HepG2 (cell line): ENCODE measurements around the gene THOC1. TPM values are rescaled to one million over a fixed set of nuclear protein-coding genes. Genes with fewer than 3 reads are reported as not detected.

Experiments
- FLYWCH1 ChIP-seq: sonication (generic); formaldehyde crosslinking; IDR thresholded peaks from 2 replicates; pipeline ENCODE4 v1.8.1; 2023; ENCODE audit warnings: mild to moderate bottlenecking, missing genetic modification reagents
- FOXK2 ChIP-seq: fragments of 450-650 bp; IDR thresholded peaks from 2 replicates; pipeline ENCODE4 v1.6.1; 2016
- GABPB1 ChIP-seq: IDR thresholded peaks from 2 replicates; pipeline ENCODE4 v1.6.1; 2016; ENCODE audit warnings: mild to moderate bottlenecking, missing genetic modification reagents, moderate library complexity, missing compliant biosample characterization
- GATA4 ChIP-seq: sonication (generic); IDR thresholded peaks from 2 replicates; pipeline ENCODE4 v1.6.1; 2016; ENCODE audit warnings: antibody characterized with exemption, low read depth, borderline replicate concordance
- HNRNPK ChIP-seq: fragments of 200-400 bp; formaldehyde crosslinking; IDR thresholded peaks from 2 replicates; pipeline ENCODE4 v1.6.1; 2018; ENCODE audit warnings: low read length, low read depth, moderate library complexity, mild to moderate bottlenecking; ENCODE audit not compliant: poor library complexity, severe bottlenecking
- HOXA9 ChIP-seq: sonication (generic); formaldehyde crosslinking; IDR thresholded peaks from 2 replicates; pipeline ENCODE4 v1.8.1; 2022; ENCODE audit warnings: missing genetic modification reagents, mild to moderate bottlenecking, moderate library complexity, borderline replicate concordance
- KDM5A ChIP-seq: fragments of 200-600 bp; sonication (generic); IDR thresholded peaks from 2 replicates; pipeline ENCODE4 v1.7.0; 2018; ENCODE audit warnings: antibody characterized with exemption, mild to moderate bottlenecking, low read length, borderline replicate concordance
- KDM6A ChIP-seq: IDR thresholded peaks from 2 replicates; pipeline ENCODE4 v1.6.1; 2016; ENCODE audit warnings: low read depth
- KLF9 ChIP-seq: IDR thresholded peaks from 2 replicates; pipeline ENCODE4 v1.6.1; 2016; ENCODE audit warnings: low read depth
- MIER3 ChIP-seq: IDR thresholded peaks from 2 replicates; pipeline ENCODE4 v1.6.1; 2016; ENCODE audit warnings: missing compliant biosample characterization, borderline replicate concordance
- MNT ChIP-seq: fragments of 450-650 bp; IDR thresholded peaks from 2 replicates; pipeline ENCODE4 v1.6.1; 2016
- MZF1 ChIP-seq: sonication (generic); formaldehyde crosslinking; IDR thresholded peaks from 2 replicates; pipeline ENCODE4 v1.8.1; 2023; ENCODE audit warnings: mild to moderate bottlenecking, missing genetic modification reagents, borderline replicate concordance
- PAX8 ChIP-seq: sonication (generic); formaldehyde crosslinking; IDR thresholded peaks from 2 replicates; pipeline ENCODE4 v1.8.0; 2022; ENCODE audit warnings: mild to moderate bottlenecking, missing genetic modification reagents, borderline replicate concordance
- POGZ ChIP-seq: sonication (generic); formaldehyde crosslinking; IDR thresholded peaks from 2 replicates; pipeline ENCODE4 v1.4.0; 2020; ENCODE audit warnings: mild to moderate bottlenecking, missing genetic modification reagents
- POLR2AphosphoS5 ChIP-seq: IDR thresholded peaks from 2 replicates; pipeline ENCODE4 v1.6.1; 2012; ENCODE audit warnings: low read depth, low read length
- RBAK ChIP-seq: sonication (generic); formaldehyde crosslinking; IDR thresholded peaks from 2 replicates; pipeline ENCODE4 v1.5.1; 2020; ENCODE audit warnings: mild to moderate bottlenecking, missing genetic modification reagents
- RBM22 ChIP-seq: fragments of 200-400 bp; formaldehyde crosslinking; optimal IDR thresholded peaks from 2 replicates; pipeline ENCODE3; 2017; ENCODE audit warnings: mild to moderate bottlenecking, low read length, moderate library complexity
- SPEN ChIP-seq: sonication (generic); formaldehyde crosslinking; IDR thresholded peaks from 2 replicates; pipeline ENCODE4 v1.5.1; 2020; ENCODE audit warnings: low read depth, mild to moderate bottlenecking, missing genetic modification reagents
- TBP ChIP-seq: sonication (generic); formaldehyde crosslinking; IDR thresholded peaks from 2 replicates; pipeline ENCODE4 v1.5.0; 2020; ENCODE audit warnings: missing genetic modification reagents
- TRIM22 ChIP-seq: fragments of 450-650 bp; IDR thresholded peaks from 2 replicates; pipeline ENCODE4 v1.6.1; 2017
- ZIK1 ChIP-seq: sonication (generic); formaldehyde crosslinking; IDR thresholded peaks from 2 replicates; pipeline ENCODE4 v1.5.0; 2020; ENCODE audit warnings: mild to moderate bottlenecking, low read depth, missing genetic modification reagents, borderline replicate concordance
- ZKSCAN8 ChIP-seq: IDR thresholded peaks from 2 replicates; pipeline ENCODE4 v1.6.1; 2016; ENCODE audit warnings: borderline replicate concordance, missing genetic modification reagents, missing compliant biosample characterization
- ZNF138 ChIP-seq: sonication (generic); formaldehyde crosslinking; IDR thresholded peaks from 2 replicates; pipeline ENCODE4 v1.5.0; 2020; ENCODE audit warnings: mild to moderate bottlenecking, low read depth, missing genetic modification reagents
- ZNF510 ChIP-seq: sonication (generic); formaldehyde crosslinking; IDR thresholded peaks from 2 replicates; pipeline ENCODE4 v1.4.0; 2020; ENCODE audit warnings: low read depth, mild to moderate bottlenecking, missing genetic modification reagents
- ZNF607 ChIP-seq: sonication (generic); formaldehyde crosslinking; IDR thresholded peaks from 2 replicates; pipeline ENCODE4 v1.5.1; 2020; ENCODE audit warnings: missing genetic modification reagents, mild to moderate bottlenecking, borderline replicate concordance
- ZNF792 ChIP-seq: IDR thresholded peaks from 2 replicates; pipeline ENCODE4 v1.6.1; 2016
- ZSCAN31 ChIP-seq: sonication (generic); formaldehyde crosslinking; IDR thresholded peaks from 2 replicates; pipeline ENCODE4 v1.5.0; 2020; ENCODE audit warnings: low read depth, mild to moderate bottlenecking, missing genetic modification reagents
- polyA plus RNA-seq, 8 experiments: library from polyadenylated mRNA; depleted of rRNA in 3 of 8; stranded (reverse) in 7 of 8; unstranded in 1 of 8; fragments of >200 nt; fragmentation: Illumina TruSeq in 4 of 8; extraction: Trizol in 4 of 8; gene quantifications; 2 replicates each; pipeline versions ENCODE4 v1.2.1 to v1.2.3, GENCODE V29; 2011 to 2016; ENCODE audit warnings: low read depth in 4 of 8, missing spikeins in 1 of 8, mixed read lengths in 1 of 8; ENCODE audit not compliant: insufficient read depth in 1 of 8
- total RNA-seq, 5 experiments: library from RNA; depleted of rRNA; stranded (reverse); fragments of >200 nt; fragmentation: Illumina TruSeq; extraction: Trizol; gene quantifications; 2 replicates each; pipeline ENCODE4 v1.2.3, GENCODE V29; 2016; ENCODE audit warnings: low read depth in 1 of 5

THOC1 gene
- total and polyA plus RNA-seq, 2 of the 13 experiments (the other 11 are each of a cell fraction or from before 2014, with no cell fraction given): 40.6 to 56.7 TPM

DNA sequence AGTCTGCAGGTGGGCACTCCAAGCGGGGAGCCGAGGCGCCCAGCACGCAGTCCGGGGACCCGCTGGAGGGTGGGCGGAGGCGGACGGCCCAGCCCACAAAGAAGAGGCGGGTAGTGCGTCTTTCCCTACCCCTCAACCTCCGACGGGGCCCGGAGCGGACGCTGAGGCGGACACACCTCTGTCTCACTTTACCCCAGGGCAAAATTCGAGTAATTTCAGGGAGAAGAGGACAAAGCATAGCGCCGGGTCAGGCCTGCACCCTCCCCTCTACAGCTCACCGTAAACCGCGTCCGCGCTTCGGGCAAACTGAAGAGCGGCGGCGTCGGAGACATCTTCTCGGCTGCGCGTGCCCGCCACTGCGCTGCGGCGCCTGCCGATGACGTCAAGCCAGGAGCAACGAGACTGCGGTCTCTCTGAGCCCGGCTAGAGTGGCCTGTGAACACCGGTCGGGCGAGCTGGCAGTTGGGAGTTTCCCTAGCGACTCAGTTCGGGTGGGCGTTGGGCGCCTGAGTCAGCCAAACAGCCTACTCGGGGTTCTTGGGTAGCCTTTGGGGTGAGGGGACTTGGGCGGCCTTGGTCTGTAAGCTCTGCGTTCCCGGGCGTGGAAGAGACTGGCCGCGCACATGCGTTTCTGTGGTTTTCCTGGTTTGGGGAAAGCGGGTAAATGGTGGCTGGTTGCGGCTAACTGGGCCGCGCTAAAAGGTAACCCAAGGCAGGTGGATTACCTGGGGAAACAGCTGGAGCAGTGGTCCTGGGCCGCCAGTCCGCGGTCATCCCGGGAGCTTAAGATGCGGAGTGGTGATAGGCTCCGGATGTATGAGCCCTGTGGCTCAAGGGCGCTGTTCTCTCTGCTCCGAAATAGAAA, at the start of gene THOC1 (continued):
- TF ChIP-seq ZNF607 (CRISPR knock-in tag) (peak; percentile 76), MIER3 (CRISPR knock-in tag) (peak; percentile 96), GATA4 (peak; percentile 39; the same call in 1 of the 2 replicates), HOXA9 (CRISPR knock-in tag) (no peak), KLF9 (CRISPR knock-in tag) (no peak), TBP (0 out of 2 replicates have a peak, but pooled peaks have one; percentile 22), ZIK1 (peak; percentile 90; the same call in 1 of the 2 replicates), KDM5A (peak; percentile 97), ZNF138 (peak; percentile 99), SPEN (CRISPR knock-in tag) (peak; percentile 93), TRIM22 (no peak), KDM6A (CRISPR knock-in tag) (no peak), ZKSCAN8 (no peak), FOXK2 (no peak), FLYWCH1 (CRISPR knock-in tag) (no peak), GABPB1 (peak; percentile 90), PAX8 (peak; percentile 79; the same call in 1 of the 2 replicates), HNRNPK (peak; percentile 22), RBAK (CRISPR knock-in tag) (0 out of 2 replicates have a peak, but pooled peaks have one; percentile 18), POGZ (CRISPR knock-in tag) (peak; percentile 96), MNT (peak; percentile 33; the same call in 1 of the 2 replicates), RBM22 (no peak), ZNF510 (CRISPR knock-in tag) (peak; percentile 81; the same call in 1 of the 2 replicates), POLR2AphosphoS5 (peak; percentile 95), MZF1 (CRISPR knock-in tag) (no peak), ZSCAN31 (peak; percentile 93), ZNF792 (CRISPR knock-in tag) (peak; percentile 82)
